Stomach smooth muscle (tissue), 2 donors: ENCODE results near the gene C5AR1.
"Not testable (repeated sequence)": the region's sequence is repeated elsewhere in the genome, so short reads cannot be mapped to it uniquely, and the experiment has no call there.

ENCODE experiments used
- H3K27ac ChIP-seq: one replicate; pipeline ENCODE4 v1.7.0; 2013; ENCODE audit warnings: mild to moderate bottlenecking, low read length, inconsistent platforms
- H3K27me3 ChIP-seq, 2 donors: one replicate each; pipeline ENCODE4 v1.7.0; 2013; ENCODE audit warnings: low read length in 2 of 2; ENCODE audit not compliant: insufficient read depth in 2 of 2, control insufficient read depth in 1 of 2
- H3K36me3 ChIP-seq, 2 donors: one replicate each; pipeline ENCODE4 v1.7.0; 2013; ENCODE audit warnings: low read length in 2 of 2; ENCODE audit not compliant: control insufficient read depth in 2 of 2, insufficient read depth in 2 of 2
- H3K4me1 ChIP-seq: one replicate; pipeline ENCODE4 v1.7.0; 2013; ENCODE audit warnings: low read length; ENCODE audit not compliant: control insufficient read depth, insufficient read depth
- H3K4me3 ChIP-seq, 2 donors: one replicate each; pipeline ENCODE4 v1.7.0; 2013; ENCODE audit warnings: low read length in 2 of 2
- H3K9ac ChIP-seq, 2 donors: one replicate each; pipeline ENCODE4 v1.7.0; 2013; ENCODE audit warnings: low read length in 2 of 2, mild to moderate bottlenecking in 1 of 2
- H3K9me3 ChIP-seq, 2 donors: one replicate each; pipeline ENCODE4 v1.7.0; 2013; ENCODE audit warnings: low read length in 2 of 2; ENCODE audit not compliant: control insufficient read depth in 2 of 2
- donor health status: healthy.
- donor health status: Pancreatic carcinoma.

Gene C5AR1

DNA sequence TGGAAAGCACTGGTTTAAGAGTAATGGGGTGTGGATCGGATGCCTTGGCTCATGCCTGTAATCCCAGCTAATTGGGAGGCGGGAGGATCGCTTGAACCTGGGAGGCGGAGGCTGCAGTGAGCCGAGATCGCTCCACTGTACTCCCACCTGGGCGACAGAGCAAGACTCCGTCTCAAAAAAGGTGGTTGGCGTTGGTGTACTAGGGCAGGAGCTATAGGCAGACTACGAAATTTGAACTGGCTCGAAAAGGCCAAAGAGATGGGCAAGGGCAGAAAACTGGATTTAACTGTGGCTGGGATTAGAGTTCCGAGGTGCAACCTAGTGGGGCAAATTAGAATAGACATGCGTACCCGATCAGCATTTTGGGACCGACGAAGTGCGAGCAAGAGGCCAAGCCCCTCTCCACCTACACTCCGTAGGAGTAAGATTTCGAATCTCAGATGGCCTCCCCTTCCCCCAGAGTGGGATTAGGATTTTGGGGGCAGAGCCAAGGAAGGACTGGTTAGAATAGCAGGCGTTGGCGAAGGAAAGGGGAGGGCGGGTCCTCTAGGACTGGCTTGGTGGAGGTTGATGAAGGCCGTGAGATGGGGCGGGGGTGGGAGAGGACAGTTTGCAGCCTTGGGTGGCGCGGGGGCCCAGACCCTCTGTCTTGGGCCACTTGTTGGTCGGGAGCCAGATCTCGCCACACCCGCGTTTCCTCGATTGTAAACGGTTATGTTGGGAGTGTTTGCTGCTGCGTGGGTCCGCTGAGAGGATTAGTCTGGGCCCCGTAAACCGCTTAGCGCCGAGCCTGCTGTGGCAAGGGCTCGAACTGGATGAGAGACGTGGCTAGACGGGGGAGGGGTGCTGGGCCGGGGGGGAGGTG, 37.0 kb upstream of the C5AR1 start:
- Histone ChIP-seq H3K9me3 (no peaks in the 10 kb centered on the region), H3K9ac (peak overlapping the region; percentile 95 to 96), H3K27me3 (no peaks in the 10 kb centered on the region), H3K27ac (peak overlapping the region; percentile 99), H3K36me3 (peaks cover 17 to 18% of the 10 kb centered on the region in 2 donors), H3K4me3 (peak overlapping the region; percentile 85 to 88), H3K4me1 (peaks cover 41% of the 10 kb centered on the region)

DNA sequence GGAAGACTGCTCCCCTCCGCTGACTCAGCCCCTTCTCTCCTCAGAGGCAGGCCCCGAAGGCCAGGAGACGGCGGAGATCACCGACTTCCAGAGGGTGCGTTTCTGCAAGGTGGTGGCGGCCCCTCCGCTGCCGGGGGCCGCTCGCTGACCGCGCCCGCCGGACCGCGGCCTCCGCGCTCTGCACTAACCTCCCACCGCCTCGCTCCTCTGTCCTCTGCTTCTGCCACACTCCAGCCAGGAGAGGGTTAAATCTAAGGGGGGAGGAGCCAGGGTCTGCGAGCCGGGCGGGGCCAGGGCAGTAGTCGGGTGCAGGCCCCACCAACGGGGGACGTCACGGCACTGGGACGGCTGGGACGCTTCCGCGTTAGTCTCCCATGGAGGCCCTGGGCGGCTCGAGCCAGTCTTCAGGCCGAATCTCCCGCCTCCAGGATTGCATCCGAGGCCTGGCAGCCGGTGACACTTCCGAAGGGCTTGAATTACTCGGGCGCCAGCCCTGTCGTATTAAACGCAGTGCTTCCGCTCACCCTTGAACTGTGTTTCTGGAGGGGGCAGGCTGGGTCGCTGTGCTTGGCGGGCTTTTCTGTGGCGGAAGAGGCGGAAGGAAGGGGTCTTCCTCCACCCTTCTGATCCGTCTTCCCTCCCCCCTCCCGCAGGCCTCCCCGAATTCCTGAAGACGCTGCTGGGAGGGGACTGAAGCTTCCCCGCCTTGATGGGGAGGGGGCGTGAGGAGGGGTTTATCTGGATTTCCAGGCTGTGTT, 36.2 kb upstream of the C5AR1 start:
- Histone ChIP-seq H3K9ac (peak overlapping the region; percentile 95 to 96), H3K27me3 (no peaks in the 10 kb centered on the region), H3K36me3 (peaks cover 13 to 15% of the 10 kb centered on the region in 2 donors), H3K9me3 (no peaks in the 10 kb centered on the region), H3K27ac (peak overlapping the region; percentile 99), H3K4me1 (peaks cover 42% of the 10 kb centered on the region), H3K4me3 (peak overlapping the region; percentile 85 to 88)

DNA sequence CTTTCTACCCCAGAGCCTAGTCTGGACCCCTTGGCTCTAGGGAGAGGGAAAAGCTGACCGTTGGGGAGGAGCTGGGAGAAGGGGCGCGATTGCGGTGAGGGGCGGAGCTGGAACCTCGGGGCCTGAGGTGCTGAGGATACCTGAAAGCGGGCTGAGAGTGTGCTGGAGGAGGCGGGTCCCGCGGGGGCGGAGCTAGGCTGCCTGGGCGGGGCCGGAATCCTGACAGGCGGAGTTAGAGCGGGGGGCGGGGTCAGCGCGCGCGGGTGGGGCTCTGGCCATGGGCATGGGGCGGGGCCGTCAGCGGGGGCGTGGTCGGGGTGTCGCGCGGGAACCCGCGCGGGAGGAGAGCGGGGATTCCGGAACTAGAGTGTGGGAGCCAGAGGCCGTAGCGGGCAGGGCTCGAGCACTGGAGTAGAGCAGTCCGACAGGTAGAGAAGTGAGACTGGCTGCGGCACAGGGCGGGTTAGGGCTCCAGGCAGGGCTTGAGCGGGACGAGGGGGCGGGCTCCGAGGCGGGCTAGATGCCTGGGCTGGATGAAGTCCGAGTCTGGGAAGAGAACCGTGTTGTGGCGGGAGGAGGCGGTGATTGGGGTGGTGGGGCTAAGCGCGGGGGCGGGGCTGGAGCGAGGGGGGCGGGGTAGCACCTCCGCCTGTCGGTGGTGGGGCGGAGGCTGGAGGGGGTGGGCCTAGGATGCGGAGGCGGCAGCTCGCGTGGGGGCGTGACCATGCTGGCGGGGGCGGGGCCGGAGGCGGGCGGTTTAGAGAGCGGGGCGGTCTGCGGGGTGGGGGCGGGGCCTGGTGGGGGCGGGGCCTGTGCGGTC, 35.4 kb upstream of the C5AR1 start, which contains the start of gene INAFM1:
Gene INAFM1, plus strand, starts transcription at position 815 of the 820 bp plus-strand sequence. CDS start 35 bp downstream, outside the sequence.
- H3K4me3 ChIP-seq = peak within 1 kb of the TSS; percentile 85 to 88
- peaks cover 49% of the 10 kb centered on the region for H3K4me1 ChIP-seq
- H3K36me3 ChIP-seq = peaks cover 13 to 15% of the 10 kb centered on the region in 2 donors
- peak within 1 kb of the TSS; percentile 99 for H3K27ac ChIP-seq
- no peaks in the 10 kb centered on the region for H3K27me3 ChIP-seq
- H3K9ac ChIP-seq = peak within 1 kb of the TSS; percentile 95 to 96
- H3K9me3 ChIP-seq = no peaks in the 10 kb centered on the region

DNA sequence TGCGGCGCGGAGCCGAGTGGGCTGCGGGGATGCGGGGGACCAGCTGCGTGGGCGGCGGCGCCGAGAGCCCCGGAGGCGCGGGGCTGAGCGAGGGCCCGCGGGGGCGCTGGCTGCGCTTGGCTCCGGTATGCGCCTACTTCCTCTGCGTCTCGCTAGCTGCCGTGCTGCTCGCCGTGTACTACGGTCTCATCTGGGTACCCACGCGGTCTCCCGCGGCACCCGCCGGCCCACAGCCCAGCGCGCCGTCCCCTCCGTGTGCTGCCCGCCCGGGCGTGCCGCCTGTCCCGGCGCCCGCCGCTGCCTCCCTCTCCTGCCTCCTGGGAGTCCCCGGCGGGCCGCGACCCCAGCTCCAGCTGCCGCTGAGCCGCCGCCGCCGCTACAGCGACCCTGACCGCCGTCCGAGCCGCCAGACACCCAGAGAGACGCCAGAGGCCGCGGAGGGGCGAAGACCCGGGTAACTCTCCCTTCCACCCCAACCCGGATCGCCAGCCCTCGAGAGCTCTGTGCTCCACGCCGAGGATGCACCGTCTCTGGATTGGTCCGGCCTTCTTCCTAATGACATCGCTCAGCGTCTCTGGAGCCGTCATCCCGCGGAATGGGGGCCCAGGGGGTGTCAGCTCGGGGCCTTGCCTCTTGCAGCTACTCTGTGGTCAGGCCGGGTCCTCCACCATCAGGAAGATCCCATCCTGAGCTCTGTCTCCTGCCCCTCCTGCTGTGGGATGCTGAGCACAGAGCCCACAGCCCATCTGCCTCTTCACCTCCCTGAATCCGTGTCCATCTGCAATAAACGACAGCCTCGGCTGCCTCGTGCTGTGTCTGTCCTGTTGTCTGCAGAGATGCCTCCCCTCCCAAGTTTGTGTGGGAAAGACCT, 34.5 kb upstream of the C5AR1 start:
- Histone ChIP-seq H3K9me3 (no peaks in the 10 kb centered on the region), H3K4me3 (peak overlapping the region; percentile 73), H3K9ac (peak overlapping the region; percentile 55 to 82), H3K36me3 (peaks cover 11 to 14% of the 10 kb centered on the region in 2 donors), H3K27me3 (no peaks in the 10 kb centered on the region), H3K4me1 (peaks cover 51% of the 10 kb centered on the region), H3K27ac (peak overlapping the region; percentile 80)

DNA sequence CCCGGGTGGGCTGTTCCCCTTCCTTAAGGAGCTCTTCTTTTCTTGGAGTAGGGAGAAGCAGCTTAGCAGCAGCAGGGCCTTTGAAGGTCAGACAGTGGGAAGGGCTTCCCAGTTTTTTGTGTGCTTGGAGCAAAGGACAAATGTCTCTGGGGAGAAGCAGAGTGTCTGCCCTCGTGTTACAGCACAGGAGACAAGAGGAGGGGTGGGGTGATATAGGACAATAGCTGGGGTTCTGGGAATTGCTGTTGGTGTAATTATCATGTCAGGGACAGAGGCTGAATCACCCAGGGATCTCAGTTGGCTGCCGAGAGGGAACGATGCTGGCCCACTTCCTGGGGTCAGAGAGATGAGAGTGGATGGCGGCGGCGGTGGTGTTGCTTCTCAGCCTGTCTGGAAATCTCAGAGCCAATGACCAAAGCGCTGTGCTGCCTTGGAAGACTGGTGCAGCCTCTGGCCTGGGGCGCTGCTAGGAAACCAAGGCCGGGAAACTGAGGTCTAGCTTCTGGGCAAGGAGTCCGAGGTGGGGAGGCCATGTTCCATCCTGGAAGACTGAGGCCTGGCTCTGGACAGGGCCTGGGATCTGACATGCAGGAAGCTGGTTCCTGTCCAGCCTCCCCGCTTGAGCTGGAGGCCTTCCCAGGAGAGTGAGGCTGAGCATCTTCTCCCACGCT, 33.7 kb upstream of the C5AR1 start:
- H3K27ac ChIP-seq = peak overlapping the region; percentile 80
- peak overlapping the region; percentile 55 to 82 for H3K9ac ChIP-seq
- H3K36me3 ChIP-seq = peaks cover 5 to 6% of the 10 kb centered on the region in 2 donors
- H3K9me3 ChIP-seq = no peaks in the 10 kb centered on the region
- H3K4me3 ChIP-seq = peak overlapping the region; percentile 73
- H3K27me3 ChIP-seq = no peaks in the 10 kb centered on the region
- peaks cover 57% of the 10 kb centered on the region for H3K4me1 ChIP-seq

DNA sequence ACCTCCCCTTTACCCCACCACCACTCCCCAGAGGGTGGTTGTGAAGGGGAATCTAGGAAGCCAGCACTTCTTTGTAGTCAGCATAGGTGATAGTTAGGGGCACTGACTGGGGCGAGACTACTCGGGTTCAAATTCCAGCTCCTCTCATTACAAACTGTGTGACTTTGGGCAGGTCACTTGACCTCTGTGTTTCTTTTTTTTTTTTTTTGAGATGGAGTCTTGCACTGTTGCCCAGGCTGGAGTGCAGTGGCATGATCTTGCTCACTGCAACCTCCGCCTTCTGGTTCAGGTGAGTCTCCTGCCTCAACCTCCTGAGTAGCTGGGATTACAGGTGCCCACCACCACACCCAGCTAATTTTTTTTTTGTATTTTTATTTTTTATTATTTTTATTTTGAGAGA, 33.1 kb upstream of the C5AR1 start:
- peak overlapping the region; percentile 80 for H3K27ac ChIP-seq
- not testable (repeated sequence) for H3K27me3 ChIP-seq, H3K36me3 ChIP-seq, H3K9me3 ChIP-seq
- peak overlapping the region; percentile 29 to 82 for H3K9ac ChIP-seq
- H3K4me1 ChIP-seq = peaks cover 57% of the 10 kb centered on the region
- peak overlapping the region in 1 of 2 donors; percentile 73 for H3K4me3 ChIP-seq

DNA sequence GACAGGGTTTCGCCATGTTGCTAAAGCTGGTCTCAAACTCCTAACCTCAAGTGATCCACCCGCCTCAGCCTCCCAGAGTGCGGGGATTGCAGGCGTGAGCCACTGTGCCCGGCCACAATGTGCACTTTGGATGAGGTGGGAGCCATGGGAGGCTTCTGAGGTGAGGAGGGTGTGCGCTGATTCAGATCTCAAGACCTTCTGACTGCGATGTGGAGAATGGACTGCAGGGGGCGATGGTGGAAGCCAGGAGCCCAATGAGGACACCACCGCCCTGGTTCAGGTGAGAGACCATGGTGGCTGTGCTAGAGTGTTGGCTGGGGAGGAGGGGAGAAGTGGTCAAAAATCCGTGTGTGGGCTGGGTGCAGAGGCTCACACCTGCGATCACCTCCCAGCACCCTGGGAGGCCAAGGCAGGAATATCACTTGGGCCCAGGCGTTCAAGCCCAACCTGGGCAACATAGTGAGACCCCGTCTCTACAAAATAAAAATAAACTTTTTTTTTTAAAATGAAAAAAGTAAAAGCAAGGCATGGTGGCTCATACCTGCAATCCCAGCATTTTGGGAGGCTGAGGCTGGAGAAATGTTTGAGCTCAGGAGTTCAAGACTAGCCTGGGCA, 29.4 kb upstream of the C5AR1 start:
- Histone ChIP-seq H3K9ac (no peak overlapping the region), H3K4me3 (no peak overlapping the region), H3K4me1 (peaks cover 43% of the 10 kb centered on the region), H3K27me3 (no peaks in the 10 kb centered on the region), H3K36me3 (no peaks in the 10 kb centered on the region), H3K9me3 (no peaks in the 10 kb centered on the region), H3K27ac (no peak overlapping the region)

DNA sequence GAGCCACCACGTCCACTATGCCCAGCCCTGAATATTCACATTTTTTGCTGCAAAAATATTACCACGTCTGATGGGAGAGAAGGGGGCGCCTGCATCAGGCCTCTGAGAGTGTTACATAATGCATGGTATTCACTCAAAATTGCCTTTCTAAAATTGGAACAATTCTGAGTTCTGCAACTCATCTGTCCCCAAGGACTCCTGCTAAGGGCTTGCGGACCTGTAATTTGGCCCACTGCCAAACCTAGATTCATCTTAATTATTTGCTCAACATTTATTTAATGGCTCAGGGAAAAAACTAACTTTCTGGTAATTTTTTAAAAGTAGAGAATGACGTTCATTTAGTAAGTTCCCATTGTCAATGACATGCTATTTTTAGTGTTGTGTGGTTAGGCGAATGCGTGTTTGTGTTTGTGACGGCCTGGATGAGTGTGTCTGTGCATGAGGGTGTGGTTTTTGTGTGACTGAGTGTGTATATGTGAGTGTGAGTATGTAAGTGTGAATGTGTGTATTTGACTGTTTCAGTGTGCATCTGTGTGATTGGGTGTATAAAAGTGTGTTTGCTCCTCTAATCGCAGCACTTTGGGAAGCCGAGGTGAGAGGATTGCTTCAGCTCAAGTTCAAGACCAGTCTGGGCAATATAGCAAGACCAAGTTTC, 26.1 kb upstream of the C5AR1 start:
- no peaks in the 10 kb centered on the region for H3K27me3 ChIP-seq
- H3K36me3 ChIP-seq = no peaks in the 10 kb centered on the region
- no peaks in the 10 kb centered on the region for H3K9me3 ChIP-seq
- no peak overlapping the region for H3K27ac ChIP-seq
- no peak overlapping the region for H3K9ac ChIP-seq
- peaks cover 24% of the 10 kb centered on the region for H3K4me1 ChIP-seq
- no peak overlapping the region for H3K4me3 ChIP-seq
